Omental fat pad (tissue), 4 donors: ENCODE measurements around the gene NR2E3. TPM values are rescaled to one million over a fixed set of nuclear protein-coding genes. Genes with fewer than 3 reads are reported as not detected.
"Not testable (repeated sequence)": the region's sequence is repeated elsewhere in the genome, so short reads cannot be mapped to it uniquely, and the experiment has no call there.

Source experiments
- ATAC-seq: fragments of 150-250 bp; one replicate; pipeline ENCODE4 v1.9.1; 2016; ENCODE audit warnings: mild to moderate bottlenecking, moderate library complexity; ENCODE audit not compliant: low FRiP score
- DNase-seq: peaks from one replicate; pipeline ENCODE4 v3.0.0-alpha.2; 2019; ENCODE audit warnings: low spot score
- total RNA-seq, 4 donors: library from RNA; depleted of rRNA; stranded (reverse); fragments of >200 nt; gene quantifications; one replicate each; pipeline ENCODE4 v1.1.0, GENCODE V29; 2016
- TF ChIP-seq, protein P1 (sequence below), 3 donors: fragments of 450-650 bp; IDR thresholded peaks; one replicate each; pipeline ENCODE4 v1.5.1; 2016 to 2017; ENCODE audit warnings: antibody characterized with exemption in 3 of 3, mild to moderate bottlenecking in 3 of 3, moderate library complexity in 2 of 3

The NR2E3 gene
- total RNA-seq, 4 donors from 2014 or later: 0.24 to 0.56 TPM; not detected in 2

DNA sequence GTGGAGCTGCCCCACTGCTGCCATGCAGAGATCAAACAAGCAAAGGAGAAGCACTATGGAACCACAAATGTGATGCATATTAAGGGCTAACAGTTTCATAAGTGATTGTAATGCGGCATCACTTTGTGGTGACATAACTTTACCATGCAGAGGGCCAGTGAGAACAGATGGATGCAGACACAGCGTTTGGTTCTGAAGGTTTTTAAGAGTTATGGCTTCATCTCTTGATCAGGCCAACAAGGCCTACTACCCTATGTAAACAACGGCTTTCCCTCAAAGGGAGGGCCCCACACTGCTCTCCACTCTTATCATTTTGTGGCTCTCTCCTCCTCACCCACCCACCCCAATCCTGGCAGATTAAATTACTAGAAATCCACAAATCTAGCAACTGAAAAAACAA is 13.4 kb downstream of the NR2E3 start:
- DNase-seq (no peak), ATAC-seq (no peak)
- TF ChIP-seq, protein P1, sequence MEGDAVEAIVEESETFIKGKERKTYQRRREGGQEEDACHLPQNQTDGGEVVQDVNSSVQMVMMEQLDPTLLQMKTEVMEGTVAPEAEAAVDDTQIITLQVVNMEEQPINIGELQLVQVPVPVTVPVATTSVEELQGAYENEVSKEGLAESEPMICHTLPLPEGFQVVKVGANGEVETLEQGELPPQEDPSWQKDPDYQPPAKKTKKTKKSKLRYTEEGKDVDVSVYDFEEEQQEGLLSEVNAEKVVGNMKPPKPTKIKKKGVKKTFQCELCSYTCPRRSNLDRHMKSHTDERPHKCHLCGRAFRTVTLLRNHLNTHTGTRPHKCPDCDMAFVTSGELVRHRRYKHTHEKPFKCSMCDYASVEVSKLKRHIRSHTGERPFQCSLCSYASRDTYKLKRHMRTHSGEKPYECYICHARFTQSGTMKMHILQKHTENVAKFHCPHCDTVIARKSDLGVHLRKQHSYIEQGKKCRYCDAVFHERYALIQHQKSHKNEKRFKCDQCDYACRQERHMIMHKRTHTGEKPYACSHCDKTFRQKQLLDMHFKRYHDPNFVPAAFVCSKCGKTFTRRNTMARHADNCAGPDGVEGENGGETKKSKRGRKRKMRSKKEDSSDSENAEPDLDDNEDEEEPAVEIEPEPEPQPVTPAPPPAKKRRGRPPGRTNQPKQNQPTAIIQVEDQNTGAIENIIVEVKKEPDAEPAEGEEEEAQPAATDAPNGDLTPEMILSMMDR (IDR thresholded peaks at IDR 0.05): no peak

DNA sequence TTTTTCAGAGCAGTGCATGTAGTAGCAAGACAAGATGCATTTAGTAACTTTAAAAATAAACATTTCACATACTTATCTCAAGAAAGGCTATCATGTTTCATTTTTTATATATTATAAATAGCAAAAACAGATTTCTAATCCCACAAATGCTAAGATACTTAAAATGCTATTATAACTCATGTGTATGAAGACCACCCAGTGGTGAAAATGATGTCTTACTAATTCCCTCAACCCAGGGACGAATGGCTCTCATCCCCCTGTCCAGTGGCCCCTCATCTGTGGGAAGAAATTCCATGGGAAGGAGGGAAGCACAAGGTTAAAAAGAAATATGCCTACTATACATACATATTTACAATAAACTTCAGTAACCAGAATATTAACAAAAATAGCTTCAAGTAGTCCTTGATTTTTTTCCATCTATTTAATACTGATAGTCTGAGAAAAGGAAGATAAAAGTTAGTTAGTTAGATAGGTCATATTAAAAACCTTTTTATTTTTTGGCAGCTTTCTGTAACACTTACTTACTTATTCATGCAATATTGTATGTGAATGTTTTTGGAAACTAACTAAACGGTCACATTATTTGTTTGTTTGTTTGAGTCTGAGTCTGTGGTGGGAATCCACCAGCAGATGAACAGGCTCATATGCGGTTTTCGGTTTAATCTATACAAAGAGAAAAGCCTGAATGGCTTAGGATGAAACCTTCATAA is 14.8 kb downstream of the NR2E3 start:
- DNase-seq (no peak), ATAC-seq (no peak)
- TF ChIP-seq, protein P1 (IDR thresholded peaks at IDR 0.05): no peak

DNA sequence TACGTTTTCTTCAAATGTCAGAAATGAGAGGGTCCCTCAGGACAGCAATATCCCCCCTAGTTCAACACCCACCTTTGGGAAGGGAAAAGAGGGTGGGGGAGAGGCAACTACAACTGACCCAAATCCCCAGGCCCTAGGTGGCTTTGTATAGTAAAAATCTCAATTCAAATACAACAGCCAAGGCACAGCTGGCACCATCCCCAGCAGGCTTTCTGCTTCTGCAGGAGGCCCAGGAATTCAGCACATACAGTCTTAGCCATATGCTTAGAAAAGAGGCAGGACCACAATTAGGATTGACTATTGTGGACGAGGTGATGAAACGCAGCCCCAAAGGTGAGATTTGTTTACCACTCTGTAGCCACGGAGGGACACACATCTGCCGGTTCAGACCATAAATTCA is 15.8 kb downstream of the NR2E3 start:
- TF ChIP-seq, protein P1 (IDR thresholded peaks at IDR 0.05): no peak
- ATAC-seq (no peak), DNase-seq (no peak)

DNA sequence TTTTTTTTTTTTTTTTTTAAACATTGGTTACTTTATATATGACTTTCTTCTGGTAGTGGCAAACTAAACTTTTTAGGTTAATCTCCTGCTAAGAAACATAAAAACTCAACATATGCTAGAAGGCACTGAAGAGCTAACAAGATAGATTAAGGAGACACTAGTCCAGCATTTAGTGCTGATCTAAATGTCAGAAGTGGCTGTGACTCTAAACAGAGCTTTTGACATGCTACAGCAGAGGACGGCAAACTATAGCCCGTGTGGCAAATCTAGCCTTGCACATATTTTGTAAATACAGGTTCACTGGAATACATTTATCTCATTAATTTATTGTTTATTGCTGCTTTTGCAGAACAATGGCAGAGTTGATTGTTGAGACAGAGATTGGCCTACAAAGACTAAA is 20.6 kb downstream of the NR2E3 start:
- no peak for DNase-seq
- TF ChIP-seq, protein P1 (IDR thresholded peaks at IDR 0.05): no peak
- ATAC-seq: no peak

DNA sequence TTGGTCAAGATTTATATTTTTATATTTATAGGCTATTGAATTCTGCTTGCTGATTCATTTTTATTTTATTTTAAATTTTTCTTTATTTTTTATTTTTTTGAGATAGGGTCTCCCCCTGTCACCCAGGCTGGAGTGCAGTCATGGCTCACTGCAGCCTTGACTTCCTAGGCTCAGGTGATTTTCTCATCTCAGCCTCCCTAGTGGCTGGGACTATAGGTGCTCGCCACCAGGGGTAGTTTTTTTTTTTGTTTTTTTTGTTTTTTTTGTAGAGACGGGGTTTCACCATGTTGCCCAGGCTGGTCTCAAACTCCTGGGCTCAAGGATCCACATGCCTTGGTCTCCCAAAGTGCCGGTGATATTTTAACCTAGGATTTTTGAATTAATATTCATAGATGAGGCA is 31.2 kb downstream of the NR2E3 start:
- TF ChIP-seq, protein P1 (IDR thresholded peaks at IDR 0.05): no peak
- ATAC-seq: no peak
- DNase-seq: no peak

DNA sequence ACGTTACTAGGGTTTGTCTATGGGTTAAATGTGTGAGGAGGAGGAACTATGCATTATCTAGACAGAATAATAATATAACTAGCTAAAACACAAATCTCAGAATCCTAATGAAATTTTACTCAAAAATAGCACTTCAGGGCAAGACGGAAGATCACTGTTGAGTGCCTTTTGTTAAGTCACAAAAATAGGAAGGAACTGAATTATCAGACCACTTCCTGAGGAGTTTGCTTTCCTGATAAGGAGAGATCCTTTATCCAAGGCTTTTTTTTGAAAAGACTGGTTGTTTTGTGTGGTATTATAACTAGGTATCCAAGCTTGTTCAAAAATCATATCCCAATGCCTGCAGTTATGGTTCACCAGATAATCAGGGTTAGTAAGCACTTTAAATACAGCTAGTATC is 34.6 kb downstream of the NR2E3 start:
- no peak for DNase-seq
- ATAC-seq: no peak
- TF ChIP-seq, protein P1 (IDR thresholded peaks at IDR 0.05): no peak

DNA sequence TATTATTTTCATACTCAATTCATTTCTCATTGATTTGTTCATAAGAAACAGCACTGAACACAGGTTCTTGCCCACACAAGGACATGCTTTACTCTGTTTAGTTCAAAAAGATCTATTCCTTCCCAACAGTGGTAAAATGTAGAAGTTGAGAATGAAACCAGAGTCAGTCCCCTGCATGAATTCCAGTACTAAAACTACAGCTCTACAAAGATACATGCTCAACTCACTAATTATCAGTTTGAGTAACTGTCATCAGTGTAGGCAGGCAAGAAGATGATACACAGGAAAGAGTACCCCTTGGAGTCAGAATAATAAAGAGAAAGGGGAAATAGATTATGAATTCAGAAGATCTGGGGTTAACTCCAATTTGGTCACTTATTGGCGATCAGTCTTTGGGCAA is 43.2 kb downstream of the NR2E3 start:
- DNase-seq: no peak
- TF ChIP-seq, protein P1 (IDR thresholded peaks at IDR 0.05): no peak
- ATAC-seq: no peak

DNA sequence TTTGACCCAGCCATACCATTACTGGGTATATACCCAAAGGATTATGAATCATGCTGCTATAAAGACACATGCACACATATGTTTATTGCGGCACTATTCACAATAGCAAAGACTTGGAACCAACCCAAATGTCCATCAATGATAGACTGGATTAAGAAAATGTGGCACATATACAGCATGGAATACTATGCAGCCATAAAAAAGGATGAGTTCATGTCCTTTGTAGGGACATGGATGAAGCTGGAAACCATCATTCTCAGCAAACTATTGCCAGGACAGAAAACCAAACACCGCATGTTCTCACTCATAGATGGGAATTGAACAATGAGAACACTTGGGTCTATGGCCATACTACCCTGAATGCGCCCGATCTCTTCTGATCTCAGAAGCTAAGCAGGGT is 47.9 kb downstream of the NR2E3 start:
- DNase-seq, ATAC-seq: not testable (repeated sequence)
